Nephron progenitor cell (in vitro differentiated cells): ENCODE results near the gene PSMC1.
A peak's percentile ranks its signal among the peaks of the same experiment; 100 is the strongest.

Experiments
- DNase-seq: peaks from one replicate; pipeline ENCODE4 v3.0.0; 2021
- H3K27ac Mint-ChIP-seq: 2 replicates; pipeline ENCODE4 v1.8.0; 2021; ENCODE audit warnings: mild to moderate bottlenecking, moderate library complexity, mixed read lengths
- H3K27me3 Mint-ChIP-seq: 2 replicates; pipeline ENCODE4 v1.8.0; 2021; ENCODE audit warnings: mild to moderate bottlenecking, low read depth, mixed read lengths; ENCODE audit not compliant: poor library complexity
- H3K36me3 Mint-ChIP-seq: 2 replicates; pipeline ENCODE4 v1.8.0; 2021; ENCODE audit warnings: low read depth, mixed read lengths
- H3K4me1 Mint-ChIP-seq: 2 replicates; pipeline ENCODE4 v1.8.0; 2021; ENCODE audit warnings: mixed read lengths
- H3K4me3 Mint-ChIP-seq: 2 replicates; pipeline ENCODE4 v1.8.0; 2021; ENCODE audit warnings: mild to moderate bottlenecking, moderate library complexity, mixed read lengths
- H3K9me3 Mint-ChIP-seq: 2 replicates; pipeline ENCODE4 v1.8.0; 2021; ENCODE audit warnings: mild to moderate bottlenecking, moderate library complexity, mixed read lengths
- TF ChIP-seq, protein P1 (sequence below): fragments of 200-600 bp; sonication (generic); IDR thresholded peaks from 2 replicates; pipeline ENCODE4 v1.5.0; 2021; ENCODE audit warnings: antibody characterized with exemption

Gene PSMC1

DNA sequence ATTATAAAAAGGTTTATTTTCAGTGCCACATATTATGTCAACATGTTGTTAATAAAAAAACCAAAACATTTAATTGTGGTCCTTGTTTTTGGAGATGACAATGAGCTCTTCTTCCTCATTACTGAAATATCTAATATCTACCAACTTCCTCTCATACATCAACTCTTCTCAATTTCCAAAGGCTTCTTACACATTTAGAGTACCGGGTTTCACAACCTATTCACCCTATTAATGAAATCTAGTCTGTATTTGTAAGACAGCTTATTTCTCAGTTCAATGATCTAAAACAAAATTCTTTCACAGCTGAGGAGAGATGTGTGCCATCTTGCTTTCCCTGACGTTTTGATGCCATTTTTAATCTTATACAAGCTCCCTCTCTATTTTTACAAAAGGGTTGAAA is 60.9 kb downstream of the PSMC1 start:
- H3K9me3 Mint-ChIP-seq = no peaks in the 10 kb centered on the region
- H3K4me1 Mint-ChIP-seq = no peaks in the 10 kb centered on the region
- TF ChIP-seq, protein P1, sequence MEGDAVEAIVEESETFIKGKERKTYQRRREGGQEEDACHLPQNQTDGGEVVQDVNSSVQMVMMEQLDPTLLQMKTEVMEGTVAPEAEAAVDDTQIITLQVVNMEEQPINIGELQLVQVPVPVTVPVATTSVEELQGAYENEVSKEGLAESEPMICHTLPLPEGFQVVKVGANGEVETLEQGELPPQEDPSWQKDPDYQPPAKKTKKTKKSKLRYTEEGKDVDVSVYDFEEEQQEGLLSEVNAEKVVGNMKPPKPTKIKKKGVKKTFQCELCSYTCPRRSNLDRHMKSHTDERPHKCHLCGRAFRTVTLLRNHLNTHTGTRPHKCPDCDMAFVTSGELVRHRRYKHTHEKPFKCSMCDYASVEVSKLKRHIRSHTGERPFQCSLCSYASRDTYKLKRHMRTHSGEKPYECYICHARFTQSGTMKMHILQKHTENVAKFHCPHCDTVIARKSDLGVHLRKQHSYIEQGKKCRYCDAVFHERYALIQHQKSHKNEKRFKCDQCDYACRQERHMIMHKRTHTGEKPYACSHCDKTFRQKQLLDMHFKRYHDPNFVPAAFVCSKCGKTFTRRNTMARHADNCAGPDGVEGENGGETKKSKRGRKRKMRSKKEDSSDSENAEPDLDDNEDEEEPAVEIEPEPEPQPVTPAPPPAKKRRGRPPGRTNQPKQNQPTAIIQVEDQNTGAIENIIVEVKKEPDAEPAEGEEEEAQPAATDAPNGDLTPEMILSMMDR = no peak
- no peak for DNase-seq
- no peaks in the 10 kb centered on the region for H3K27me3 Mint-ChIP-seq
- H3K36me3 Mint-ChIP-seq = peaks cover 68% of the 10 kb centered on the region
- no peak overlapping the region for H3K4me3 Mint-ChIP-seq
- H3K27ac Mint-ChIP-seq = no peak overlapping the region

DNA sequence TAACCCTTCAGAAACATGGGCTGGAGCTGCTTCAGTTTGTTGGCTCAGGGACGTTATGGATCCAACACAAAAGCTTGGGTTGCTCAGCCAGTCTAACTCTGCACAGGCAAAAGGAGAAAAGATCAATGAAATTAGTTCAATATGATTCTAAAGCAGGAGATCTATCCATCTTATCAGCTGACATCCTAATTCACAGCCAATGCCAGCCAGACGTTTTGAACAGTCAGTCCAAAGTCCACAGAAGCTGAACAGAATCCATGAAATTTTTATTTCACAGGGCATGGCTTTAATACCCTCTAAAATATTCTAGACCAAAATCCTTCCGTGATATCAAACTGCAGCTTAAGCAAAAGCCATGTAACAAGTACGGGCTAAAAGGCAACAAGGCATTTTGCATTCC is 61.7 kb downstream of the PSMC1 start:
- Mint-ChIP-seq H3K4me1 (no peaks in the 10 kb centered on the region), H3K9me3 (no peaks in the 10 kb centered on the region), H3K4me3 (no peak overlapping the region), H3K27me3 (no peaks in the 10 kb centered on the region), H3K36me3 (peaks cover 64% of the 10 kb centered on the region), H3K27ac (peak overlapping the region; percentile 82)
- no peak for DNase-seq
- TF ChIP-seq, protein P1 = no peak

DNA sequence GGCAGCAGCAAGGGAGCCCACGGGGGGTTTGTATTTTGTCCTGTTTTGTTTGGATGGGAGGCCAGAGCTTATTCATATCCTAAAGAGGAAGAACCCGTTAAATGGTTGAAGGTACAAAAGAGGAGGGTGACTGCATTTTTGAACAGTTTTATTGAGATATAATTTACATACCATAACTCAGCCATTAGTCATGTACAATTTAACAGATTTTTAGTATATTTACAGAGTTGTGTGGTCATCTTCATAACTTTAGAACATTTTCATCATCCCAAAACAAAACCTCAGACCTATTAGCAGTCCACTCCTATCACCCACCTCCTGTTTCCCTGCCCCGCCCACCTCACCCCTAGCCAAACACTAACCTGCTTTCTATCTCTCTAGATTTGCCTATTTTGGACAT is 62.8 kb downstream of the PSMC1 start:
- Mint-ChIP-seq H3K27me3 (no peaks in the 10 kb centered on the region), H3K27ac (no peak overlapping the region), H3K4me1 (no peaks in the 10 kb centered on the region), H3K4me3 (no peak overlapping the region), H3K9me3 (no peaks in the 10 kb centered on the region), H3K36me3 (peaks cover 58% of the 10 kb centered on the region)
- DNase-seq = no peak
- TF ChIP-seq, protein P1 = no peak

DNA sequence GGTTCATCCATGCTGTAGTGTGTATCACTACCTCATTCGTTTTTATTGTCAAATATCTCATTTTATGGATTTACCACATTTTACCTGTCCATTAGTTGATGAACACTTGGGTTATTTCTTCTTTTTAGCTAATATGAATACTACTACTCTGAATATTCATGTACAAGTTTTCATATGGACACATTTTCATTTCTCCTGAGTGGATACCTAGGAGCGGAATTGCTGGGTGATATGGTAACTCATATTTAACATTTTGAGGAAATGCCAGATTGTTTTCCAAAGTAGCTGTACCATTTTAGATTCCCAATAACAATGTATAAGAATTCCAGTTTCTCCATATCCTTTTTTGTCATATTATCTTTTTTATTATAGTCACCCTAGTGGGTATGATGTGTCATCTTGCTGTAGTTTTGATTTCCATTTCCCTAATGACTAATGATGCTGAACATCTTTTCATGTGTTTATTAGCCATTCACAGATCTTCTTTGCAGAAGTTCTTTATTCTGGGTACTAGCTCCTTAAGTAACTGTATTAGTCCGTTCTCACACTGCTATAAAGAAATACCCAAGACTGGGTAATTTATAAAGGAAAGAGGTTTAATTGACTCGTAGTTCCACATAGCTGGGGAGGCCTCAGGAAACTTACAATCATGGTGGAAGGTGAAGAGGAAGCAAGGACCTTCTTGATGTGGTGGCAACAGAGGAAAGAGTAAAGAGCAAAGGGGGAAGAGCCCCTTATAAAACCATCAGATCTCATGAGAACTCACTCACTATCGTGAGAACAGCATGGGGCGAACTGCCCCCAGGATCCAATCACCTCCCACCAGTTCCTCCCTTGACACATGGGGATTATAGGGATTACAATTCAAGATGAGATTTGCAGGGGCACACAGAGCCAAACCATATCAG is 63.5 kb downstream of the PSMC1 start:
- Mint-ChIP-seq H3K36me3 (peaks cover 60% of the 10 kb centered on the region), H3K27me3 (no peaks in the 10 kb centered on the region), H3K4me3 (no peak overlapping the region), H3K9me3 (no peaks in the 10 kb centered on the region), H3K4me1 (no peaks in the 10 kb centered on the region), H3K27ac (no peak overlapping the region)
- TF ChIP-seq, protein P1 = no peak
- no peak for DNase-seq

DNA sequence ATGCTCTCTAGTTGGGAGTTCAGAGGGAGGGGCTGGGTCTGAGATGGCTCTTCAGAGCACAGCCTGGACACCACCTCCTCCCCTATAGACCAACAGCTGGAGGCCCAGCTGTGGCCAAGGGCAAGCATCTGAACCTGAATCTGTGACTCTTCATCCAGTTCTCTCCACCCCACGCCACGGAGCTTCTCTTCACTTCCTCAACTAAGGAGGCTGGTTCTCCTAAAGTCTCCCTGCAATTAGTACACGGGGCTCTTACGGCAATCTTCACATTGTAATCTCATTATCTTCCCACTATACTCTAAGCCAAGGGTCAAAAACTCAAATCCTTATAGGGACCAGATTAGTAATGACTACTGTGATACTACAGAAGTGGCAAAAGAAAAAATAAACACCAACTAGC is 65.5 kb downstream of the PSMC1 start:
- H3K27me3 Mint-ChIP-seq = no peaks in the 10 kb centered on the region
- H3K27ac Mint-ChIP-seq = no peak overlapping the region
- TF ChIP-seq, protein P1 = no peak

More for the DNA sequence above, 65.5 kb downstream of the PSMC1 start:
- Mint-ChIP-seq H3K9me3 (no peaks in the 10 kb centered on the region), H3K36me3 (peaks cover 62% of the 10 kb centered on the region), H3K4me1 (no peaks in the 10 kb centered on the region), H3K4me3 (no peak overlapping the region)
- no peak for DNase-seq
